GM21526 (cell line): ENCODE data around the gene SIPA1L3.

Source experiments
- ATAC-seq: cut with Tn5 transposase; IDR thresholded peaks from one replicate; pipeline ENCODE4 v1.9.1; 2021; ENCODE audit warnings: moderate library complexity; ENCODE audit not compliant: unreplicated experiment, low FRiP score

The SIPA1L3 gene

DNA sequence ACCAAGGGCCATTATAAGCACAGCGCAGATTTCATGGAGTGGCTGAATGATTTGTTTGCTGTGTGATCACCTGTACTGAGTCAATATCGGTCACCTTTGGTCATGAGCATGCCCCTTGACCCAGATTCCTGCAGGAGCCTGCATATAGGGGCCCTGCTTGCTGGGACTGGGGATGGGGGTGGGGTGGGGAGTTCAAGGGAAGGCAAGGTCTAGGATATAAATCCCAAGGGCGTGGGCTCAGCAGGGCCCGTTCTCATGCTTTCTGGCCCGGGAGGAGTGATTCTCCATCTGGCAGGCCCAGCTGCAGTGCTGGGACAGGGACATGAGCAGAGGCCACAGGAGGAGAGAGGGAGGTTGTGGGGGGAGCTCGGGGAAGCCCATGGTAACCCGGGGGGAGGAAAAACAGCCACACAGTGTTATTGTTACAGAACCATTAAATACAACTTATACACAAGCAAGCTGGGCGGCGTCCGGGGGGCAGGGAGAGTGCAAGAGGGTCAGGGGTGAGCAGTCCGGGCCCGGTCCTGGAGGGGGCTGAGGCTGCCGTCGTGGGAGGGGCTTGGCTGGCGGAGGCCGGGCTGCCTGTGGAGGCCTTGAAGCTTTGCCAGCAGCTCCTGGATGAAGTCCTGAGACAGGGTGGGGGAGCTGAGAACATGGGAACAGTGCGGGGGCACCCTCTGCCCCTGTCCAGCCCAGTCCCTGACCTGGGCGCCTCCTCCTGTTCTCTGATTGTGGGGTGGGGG is 344.0 kb downstream of the SIPA1L3 start:
- ATAC-seq, result no peak

GRCh38 chr19:38251564-38252051 is 344.6 kb downstream of the SIPA1L3 start:
- ATAC-seq, result no peak

GRCh38 chr19:38252385-38252784 is 345.4 kb downstream of the SIPA1L3 start:
- no peak for ATAC-seq

- ATAC-seq, result no peak
Measured at GRCh38 chr19:38252941-38253691, 346.1 kb downstream of the SIPA1L3 start.

DNA sequence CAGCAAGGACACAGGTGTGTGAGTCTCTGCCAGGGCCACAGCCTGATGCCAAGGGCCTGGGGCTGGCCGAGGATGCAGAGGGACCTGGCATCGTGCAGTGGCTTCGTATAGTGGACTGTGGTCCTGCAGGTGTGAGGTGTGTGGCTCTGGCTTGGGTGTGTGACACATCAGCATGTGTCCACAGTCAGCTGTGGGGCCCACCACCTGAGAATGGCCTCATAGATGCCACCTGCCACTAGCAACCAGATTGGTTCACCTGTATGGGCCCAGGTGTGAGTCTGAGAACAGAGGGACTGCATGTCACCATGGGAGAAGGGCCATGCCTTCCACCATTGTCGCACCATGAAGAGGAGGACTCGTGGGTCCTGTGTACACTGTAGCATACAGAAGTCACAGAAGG is 346.8 kb downstream of the SIPA1L3 start:
- ATAC-seq, result no peak

DNA sequence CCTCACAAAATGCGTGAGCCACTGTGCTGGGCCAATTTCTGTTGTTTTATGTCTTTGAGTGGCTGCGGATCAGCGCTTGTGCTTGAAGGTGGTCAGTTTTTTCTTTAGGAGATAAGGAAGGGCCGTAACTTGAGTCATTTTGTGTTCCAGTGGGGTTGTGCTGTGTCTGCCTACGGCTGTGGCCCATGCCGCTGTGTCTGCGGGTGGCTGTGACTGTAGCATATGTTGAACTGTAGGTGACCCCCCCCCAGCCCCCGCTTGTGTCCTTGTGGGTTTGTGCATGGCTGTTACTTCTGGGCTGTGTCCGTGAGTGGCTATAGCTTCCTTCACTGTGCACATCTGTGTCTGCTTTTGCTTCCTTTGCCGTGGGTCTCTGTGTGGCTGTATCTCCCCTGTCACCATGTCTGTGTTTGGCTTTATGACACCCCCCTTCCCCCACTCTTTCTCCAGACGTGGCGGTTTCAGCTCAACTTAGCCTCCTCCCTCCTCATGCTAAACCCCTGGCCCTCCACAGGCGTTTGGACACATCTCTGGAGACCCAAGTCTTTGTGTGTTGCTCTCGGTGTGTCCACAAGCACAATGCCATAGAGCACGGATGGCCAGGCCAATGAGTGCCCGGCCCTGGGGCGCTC is 348.5 kb downstream of the SIPA1L3 start:
- no peak for ATAC-seq
